ENCODE results near the gene FAM240B.

DNA sequence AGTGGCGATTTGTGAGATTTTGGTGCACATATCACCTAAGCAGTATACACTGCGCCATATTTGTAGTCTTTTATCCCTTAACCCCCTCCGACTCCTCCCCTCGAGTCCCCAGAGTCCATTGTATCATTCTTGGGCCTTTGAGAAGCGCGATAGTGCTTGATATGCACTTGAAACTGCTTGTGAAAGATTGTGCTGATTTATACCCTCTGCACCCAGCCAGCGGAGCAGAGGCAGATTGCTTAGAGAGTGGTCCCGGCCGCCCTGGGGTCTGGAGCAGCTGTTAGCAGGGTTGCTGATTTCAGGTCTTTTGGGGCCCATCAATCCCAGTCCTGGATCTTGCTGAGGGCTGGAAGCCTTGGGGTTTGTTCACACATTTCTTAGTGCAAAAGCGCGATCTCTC, 13.0 kb upstream of the FAM240B start:
- TF ChIP-seq, protein P1, sequence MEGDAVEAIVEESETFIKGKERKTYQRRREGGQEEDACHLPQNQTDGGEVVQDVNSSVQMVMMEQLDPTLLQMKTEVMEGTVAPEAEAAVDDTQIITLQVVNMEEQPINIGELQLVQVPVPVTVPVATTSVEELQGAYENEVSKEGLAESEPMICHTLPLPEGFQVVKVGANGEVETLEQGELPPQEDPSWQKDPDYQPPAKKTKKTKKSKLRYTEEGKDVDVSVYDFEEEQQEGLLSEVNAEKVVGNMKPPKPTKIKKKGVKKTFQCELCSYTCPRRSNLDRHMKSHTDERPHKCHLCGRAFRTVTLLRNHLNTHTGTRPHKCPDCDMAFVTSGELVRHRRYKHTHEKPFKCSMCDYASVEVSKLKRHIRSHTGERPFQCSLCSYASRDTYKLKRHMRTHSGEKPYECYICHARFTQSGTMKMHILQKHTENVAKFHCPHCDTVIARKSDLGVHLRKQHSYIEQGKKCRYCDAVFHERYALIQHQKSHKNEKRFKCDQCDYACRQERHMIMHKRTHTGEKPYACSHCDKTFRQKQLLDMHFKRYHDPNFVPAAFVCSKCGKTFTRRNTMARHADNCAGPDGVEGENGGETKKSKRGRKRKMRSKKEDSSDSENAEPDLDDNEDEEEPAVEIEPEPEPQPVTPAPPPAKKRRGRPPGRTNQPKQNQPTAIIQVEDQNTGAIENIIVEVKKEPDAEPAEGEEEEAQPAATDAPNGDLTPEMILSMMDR (IDR thresholded peaks at IDR 0.05) = no peak
- no peak for TF ChIP-seq POLR2A (IDR thresholded peaks at IDR 0.05)
